Mammary microvascular endothelial cell (primary cell): Measurements from ENCODE around the gene TGFBR3. TPM values are rescaled to one million over a fixed set of nuclear protein-coding genes. Genes with fewer than 3 reads are reported as not detected.

ENCODE experiments used
- total RNA-seq: library from RNA; depleted of rRNA; stranded (reverse); fragments of >200 nt; gene quantifications from 2 replicates; pipeline ENCODE4 v1.2.3, GENCODE V29; 2015

Gene TGFBR3
- 6.5 and 7.5 TPM in 2 replicates for total RNA-seq

DNA sequence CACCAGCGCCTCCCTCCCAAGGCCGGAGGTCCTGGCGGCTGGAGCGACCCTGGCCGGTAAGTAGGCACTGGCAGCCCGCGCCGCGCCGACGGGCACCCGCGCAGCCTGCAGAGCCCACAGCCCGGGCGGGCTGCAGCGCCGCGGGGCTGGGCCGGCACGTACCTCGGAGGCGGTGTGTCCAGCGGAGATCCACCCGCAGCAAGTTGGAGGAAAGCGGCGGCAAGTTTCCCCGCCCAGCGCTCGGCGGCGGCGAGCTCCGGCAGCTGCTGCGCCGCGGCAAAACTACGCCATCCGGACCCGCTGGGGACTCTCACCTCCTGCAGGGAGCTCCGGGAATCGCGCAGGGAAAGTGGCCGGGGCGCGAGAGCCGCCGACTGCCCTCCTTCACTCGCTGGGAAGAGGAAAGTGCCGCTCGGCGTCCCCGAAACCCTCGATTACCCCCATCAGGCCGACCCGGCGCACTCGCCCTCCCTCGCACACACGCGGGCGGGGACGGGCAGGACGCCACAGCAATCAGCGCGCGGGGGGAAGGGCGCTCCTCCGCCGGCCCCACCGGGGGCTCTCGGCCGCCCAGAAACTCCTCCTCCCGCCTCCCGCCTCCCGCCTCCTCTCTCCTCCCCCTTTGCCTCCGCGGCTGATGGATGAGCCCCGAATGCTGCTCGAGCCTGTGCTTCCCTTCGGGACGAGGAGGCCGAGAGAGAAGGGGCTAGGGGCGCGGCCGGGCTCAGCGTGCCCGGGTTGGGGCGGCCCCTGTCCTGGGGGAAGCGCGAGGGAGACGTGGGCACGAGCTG is at the start of gene TGFBR3:
Gene TGFBR3, minus strand, starts transcription at position 436 of the 791 bp plus-strand sequence. CDS start 24,620 bp downstream, outside the sequence.

Other genes with a start within 250 kb of the TGFBR3 start
- not detected in 2 replicates for gene BRDT, start 63.2 kb upstream of the TGFBR3 start, total RNA-seq
- gene EPHX4, start 143.8 kb upstream of the TGFBR3 start, total RNA-seq = 10.3 and 10.9 TPM in 2 replicates
- 0.13 TPM in 1 of 2 replicates, not detected in the other for gene SETSIP, start 189.3 kb upstream of the TGFBR3 start, total RNA-seq
- gene BTBD8, start 194.2 kb upstream of the TGFBR3 start, total RNA-seq = 1.1 and 2.1 TPM in 2 replicates